Limb (tissue), 2 donors: ENCODE measurements around the gene SETD1A.

Experiments
- DNase-seq, 2 donors: peaks; one replicate each; pipeline ENCODE4 v3.0.0-alpha.2; 2016; ENCODE audit errors: extremely low spot score in 2 of 2

The SETD1A gene

GRCh38 chr16:30980959-30981358 is 23.4 kb downstream of the SETD1A start:
- DNase-seq = no peak

GRCh38 chr16:30982548-30983288 is 25.2 kb downstream of the SETD1A start:
- DNase-seq = no peak

- DNase-seq = no peak
Observed at GRCh38 chr16:30983289-30983889, 25.8 kb downstream of the SETD1A start.

- no peak for DNase-seq
Observed at GRCh38 chr16:30983898-30984610, 26.5 kb downstream of the SETD1A start.

GRCh38 chr16:30984669-30985400 is 27.3 kb downstream of the SETD1A start, which contains the start of gene HSD3B7:
TSS of gene HSD3B7 (plus strand) at chr16:30985207. CDS start at chr16:30985659, 452 bp downstream.
- peak; percentile 89 to 94 for DNase-seq

GRCh38 chr16:30985401-30986128 is 28.0 kb downstream of the SETD1A start:
- DNase-seq = no peak

- DNase-seq = no peak
Observed at GRCh38 chr16:30986129-30986991, 28.8 kb downstream of the SETD1A start.

- DNase-seq = no peak
Observed at GRCh38 chr16:30987581-30988190, 30.1 kb downstream of the SETD1A start.

GRCh38 chr16:30989469-30990047 is 32.0 kb downstream of the SETD1A start:
- DNase-seq = no peak

GRCh38 chr16:30990105-30990504 is 32.6 kb downstream of the SETD1A start:
- no peak for DNase-seq

GRCh38 chr16:30991052-30991451 is 33.5 kb downstream of the SETD1A start:
- no peak for DNase-seq

- DNase-seq = no peak
Observed at GRCh38 chr16:30992276-30992780, 34.8 kb downstream of the SETD1A start.

- DNase-seq = no peak
Observed at GRCh38 chr16:30992931-30993816, 35.6 kb downstream of the SETD1A start.

GRCh38 chr16:30995927-30996323 is 38.4 kb downstream of the SETD1A start:
- no peak for DNase-seq

- DNase-seq = peak in 1 of 2 donors; percentile 47
Observed at GRCh38 chr16:30996324-30996984, 38.9 kb downstream of the SETD1A start.

- peak in 1 of 2 donors; percentile 81 for DNase-seq
Observed at GRCh38 chr16:30996985-30997724, 39.6 kb downstream of the SETD1A start.
